ENCODE data around the gene NEO1. TPM values are rescaled to one million over a fixed set of nuclear protein-coding genes. Genes with fewer than 3 reads are reported as not detected.
"Not testable (repeated sequence)": the region's sequence is repeated elsewhere in the genome, so short reads cannot be mapped to it uniquely, and the experiment has no call there.

NEO1 gene
- total RNA-seq, 1 donor from 2014 or later, result 2.2 TPM

GRCh38 chr15:73139744-73140553 lies 87.7 kb downstream of the NEO1 start:
- DNase-seq (ENCODE audit: extremely low read depth, low read depth, low spot score), result no peak

GRCh38 chr15:73141216-73141900 lies 89.1 kb downstream of the NEO1 start:
- DNase-seq (ENCODE audit: extremely low read depth, low read depth, low spot score), result no peak

GRCh38 chr15:73142802-73143762 lies 90.8 kb downstream of the NEO1 start:
- no peak for DNase-seq (ENCODE audit: extremely low read depth, low read depth, low spot score)

GRCh38 chr15:73143763-73144155 lies 91.5 kb downstream of the NEO1 start:
- DNase-seq (ENCODE audit: extremely low read depth, low read depth, low spot score), result no peak

- DNase-seq (ENCODE audit: extremely low read depth, low read depth, low spot score), result no peak
These were observed 94.2 kb downstream of the NEO1 start for GRCh38 chr15:73146419-73146818.

GRCh38 chr15:73150831-73151230 lies 98.6 kb downstream of the NEO1 start:
- no peak for DNase-seq (ENCODE audit: extremely low read depth, low read depth, low spot score)

- DNase-seq (ENCODE audit: extremely low read depth, low read depth, low spot score), result no peak
These were observed 100.8 kb downstream of the NEO1 start for GRCh38 chr15:73153024-73153423.

GRCh38 chr15:73153447-73153846 lies 101.2 kb downstream of the NEO1 start:
- DNase-seq (ENCODE audit: extremely low read depth, low read depth, low spot score), result no peak

GRCh38 chr15:73156431-73157191 lies 104.3 kb downstream of the NEO1 start:
- no peak for DNase-seq (ENCODE audit: extremely low read depth, low read depth, low spot score)

GRCh38 chr15:73161546-73161945 lies 109.3 kb downstream of the NEO1 start:
- no peak for DNase-seq (ENCODE audit: extremely low read depth, low read depth, low spot score)

- DNase-seq (ENCODE audit: extremely low read depth, low read depth, low spot score), result no peak
These were observed 113.2 kb downstream of the NEO1 start for GRCh38 chr15:73165435-73165834.

- no peak for DNase-seq (ENCODE audit: extremely low read depth, low read depth, low spot score)
These were observed 113.6 kb downstream of the NEO1 start for GRCh38 chr15:73165844-73166243.

- DNase-seq (ENCODE audit: extremely low read depth, low read depth, low spot score), result not testable (repeated sequence)
These were observed 114.4 kb downstream of the NEO1 start for GRCh38 chr15:73166711-73167110.

- no peak for DNase-seq (ENCODE audit: extremely low read depth, low read depth, low spot score)
These were observed 116.2 kb downstream of the NEO1 start for GRCh38 chr15:73168487-73168886.

- DNase-seq (ENCODE audit: extremely low read depth, low read depth, low spot score), result no peak
These were observed 119.4 kb downstream of the NEO1 start for GRCh38 chr15:73171711-73172110.

- DNase-seq (ENCODE audit: extremely low read depth, low read depth, low spot score), result no peak
These were observed 120.2 kb downstream of the NEO1 start for GRCh38 chr15:73172508-73172907.

GRCh38 chr15:73174171-73174570 lies 121.9 kb downstream of the NEO1 start:
- no peak for DNase-seq (ENCODE audit: extremely low read depth, low read depth, low spot score)

GRCh38 chr15:73175382-73175781 lies 123.1 kb downstream of the NEO1 start:
- DNase-seq (ENCODE audit: extremely low read depth, low read depth, low spot score), result no peak

GRCh38 chr15:73176598-73176997 lies 124.3 kb downstream of the NEO1 start:
- no peak for DNase-seq (ENCODE audit: extremely low read depth, low read depth, low spot score)

- no peak for DNase-seq (ENCODE audit: extremely low read depth, low read depth, low spot score)
These were observed 130.8 kb downstream of the NEO1 start for GRCh38 chr15:73183071-73183470.
